Measurements from ENCODE around the gene ZNF224. TPM values are rescaled to one million over a fixed set of nuclear protein-coding genes. Genes with fewer than 3 reads are reported as not detected.
A peak's percentile ranks its signal among the peaks of the same experiment; 100 is the strongest.

The ZNF224 gene
- 17.8 and 22.7 TPM in 2 replicates for total RNA-seq (2022)
- Bru-seq, nascent RNA = percentile 79 among the genes with signal in this experiment
- percentile 78 among the genes with signal in this experiment for BruChase-seq, experiment 1, labeled RNA remaining after a 6-hour chase
- BruChase-seq, experiment 2, labeled RNA remaining after a 2-hour chase = percentile 91 among the genes with signal in this experiment
- long read RNA-seq, transcript ZNF224-201 (6 exons, 3,980 nt) = major isoform, 5 of 28 reads
- long read RNA-seq, partial matches to known transcripts = 13 of 28 reads
- long read RNA-seq, other reads (novel, unspliced or antisense) = 4 of 28 reads

- H3K9me3 Mint-ChIP-seq (ENCODE audit: unreplicated experiment) = no peaks in the 10 kb centered on the region
- H3K27me3 Mint-ChIP-seq (ENCODE audit: insufficient read depth, unreplicated experiment) = no peaks in the 10 kb centered on the region
- H3K27ac Mint-ChIP-seq (ENCODE audit: low read depth, unreplicated experiment) = peak within 1 kb of the TSS; percentile 93
- TF ChIP-seq CTCF (IDR thresholded peaks at IDR 0.05; ENCODE audit: unreplicated experiment) = no peak
- CTCF ChIA-PET = interaction anchor here (0.6 to 2.1 kb wide), 4 partner anchors 20 to 154 kb away, joined by 3 to 7 read pairs (median 4); partner anchors contain the start of gene ZNF284
- H3K36me3 Mint-ChIP-seq (ENCODE audit: insufficient read depth, unreplicated experiment) = peaks cover 21% of the 10 kb centered on the region
- POLR2A ChIA-PET = interaction anchor here (0.6 to 3.1 kb wide), 19 partner anchors 9 to 267 kb away, joined by 3 to 42 read pairs (median 6); partner anchors contain the start of genes ZNF221, ZNF225, ZNF226 and ZNF227
- DNase-seq (ENCODE audit: unreplicated experiment) = peak; percentile 92
- BruUV-seq (replicated peaks) = no TSS peak
- intact Hi-C loops (cut with micrococcal nuclease) = loop anchor here (1.0 to 10.0 kb wide), 5 partner anchors 19 to 261 kb away; partner anchors contain the start of genes ZNF112, ZNF225, ZNF227 and ZNF230
- H3K4me1 Mint-ChIP-seq (ENCODE audit: insufficient read depth, unreplicated experiment) = peaks cover 6% of the 10 kb centered on the region
- H3K4me3 Mint-ChIP-seq (ENCODE audit: unreplicated experiment) = peak within 1 kb of the TSS; percentile 99
Measured at GRCh38 chr19:44093931-44094765, at the start of gene ZNF224. Gene ZNF224, plus strand, starts transcription at chr19:44094361. Its CDS starts 3,513 bp downstream, at chr19:44097874.

- no TSS peak for BruUV-seq (replicated peaks)
- no peak for TF ChIP-seq CTCF (IDR thresholded peaks at IDR 0.05; ENCODE audit: unreplicated experiment)
- intact Hi-C loops (cut with micrococcal nuclease) = no loop called here
- Mint-ChIP-seq H3K4me1 (ENCODE audit: insufficient read depth, unreplicated experiment) (no peaks in the 10 kb centered on the region), H3K36me3 (ENCODE audit: insufficient read depth, unreplicated experiment) (peaks cover 5% of the 10 kb centered on the region), H3K27ac (ENCODE audit: low read depth, unreplicated experiment) (peak overlapping the region; percentile 76), H3K4me3 (ENCODE audit: unreplicated experiment) (peak overlapping the region; percentile 83), H3K9me3 (ENCODE audit: unreplicated experiment) (peaks cover 36% of the 10 kb centered on the region), H3K27me3 (ENCODE audit: insufficient read depth, unreplicated experiment) (no peaks in the 10 kb centered on the region)
- CTCF ChIA-PET = interaction anchor here (0.6 kb wide), 3 partner anchors 348 to 1586 kb away, joined by 3 to 7 read pairs (median 4); no protein-coding TSS in a partner anchor
- no peak for DNase-seq (ENCODE audit: unreplicated experiment)
- POLR2A ChIA-PET = interaction anchor here (0.5 to 1.7 kb wide), 9 partner anchors 10 to 459 kb away, joined by 3 to 5 read pairs (median 3); partner anchors contain the start of genes ZNF230 and ZNF45
Measured at GRCh38 chr19:44050740-44051649, 43.2 kb upstream of the ZNF224 start.

- Mint-ChIP-seq H3K4me3 (ENCODE audit: unreplicated experiment) (peak within 1 kb of the TSS; percentile 83), H3K27ac (ENCODE audit: low read depth, unreplicated experiment) (peak within 1 kb of the TSS; percentile 76), H3K4me1 (ENCODE audit: insufficient read depth, unreplicated experiment) (no peaks in the 10 kb centered on the region), H3K27me3 (ENCODE audit: insufficient read depth, unreplicated experiment) (no peaks in the 10 kb centered on the region), H3K36me3 (ENCODE audit: insufficient read depth, unreplicated experiment) (peaks cover 5% of the 10 kb centered on the region), H3K9me3 (ENCODE audit: unreplicated experiment) (peaks cover 36% of the 10 kb centered on the region)
- intact Hi-C loops (cut with micrococcal nuclease) = no loop called here
- POLR2A ChIA-PET = interaction anchor here (0.6 to 1.7 kb wide), 8 partner anchors 9 to 116 kb away, joined by 3 to 5 read pairs (median 3); partner anchors contain the start of genes ZNF224, ZNF230 and ZNF45
- CTCF ChIA-PET = no interaction called here
- BruUV-seq (replicated peaks) = no TSS peak
- TF ChIP-seq CTCF (IDR thresholded peaks at IDR 0.05; ENCODE audit: unreplicated experiment) = no peak
- peak; percentile 71 for DNase-seq (ENCODE audit: unreplicated experiment)
Measured at GRCh38 chr19:44051650-44052402, 42.3 kb upstream of the ZNF224 start, which contains the start of gene ZNF223. Gene ZNF223, plus strand, starts transcription at chr19:44052036. Its CDS starts 3,141 bp downstream, at chr19:44055177.

Data from MCF 10A (cell line).